ENCODE measurements around the gene SYNE2.

- TF ChIP-seq JUND (IDR thresholded peaks at IDR 0.05; ENCODE audit: low read length) (no peak), EP300 (IDR thresholded peaks at IDR 0.05; ENCODE audit: borderline replicate concordance in 1 of 2, low read depth in 2 of 2, low read length in 2 of 2) (no peak), CTCF (IDR thresholded peaks at IDR 0.05; ENCODE audit: control extremely low read depth in 1 of 3, insufficient read depth in 1 of 3, low read depth in 1 of 3, low read length in 3 of 3) (no peak), CBX8 (IDR thresholded peaks at IDR 0.05; ENCODE audit: borderline replicate concordance, low read depth, low read length) (no peak), EZH2 (IDR thresholded peaks at IDR 0.05; ENCODE audit: low read depth, low read length, severe bottlenecking) (no peak), POLR2AphosphoS5 (IDR thresholded peaks at IDR 0.05; ENCODE audit: low read depth, low read length) (no peak), SRF (IDR thresholded peaks at IDR 0.05; ENCODE audit: low read depth, low read length) (no peak), SP1 (IDR thresholded peaks at IDR 0.05; ENCODE audit: low read depth, low read length) (no peak), HDAC2 (IDR thresholded peaks at IDR 0.05; ENCODE audit: borderline replicate concordance in 1 of 2, low read depth in 2 of 2, low read length in 2 of 2) (no peak), CEBPB (IDR thresholded peaks at IDR 0.05; ENCODE audit: low read depth, low read length) (no peak), MAFK (IDR thresholded peaks at IDR 0.05; ENCODE audit: low read depth, low read length) (no peak), ATF3 (IDR thresholded peaks at IDR 0.05; ENCODE audit: insufficient read depth, low read depth, low read length) (no peak)
Observed at GRCh38 chr14:64005822-64006221, 153.0 kb downstream of the SYNE2 start.

All from H1 (cell line).